ENCODE results near the gene ANKK1.

The ANKK1 gene

GRCh38 chr11:113375402-113375801 is 12.2 kb upstream of the ANKK1 start:
- DNase-seq (ENCODE audit: low read depth): no peak
- H3K4me3 ChIP-seq (ENCODE audit: low read depth, low read length): no peak overlapping the region
- TF ChIP-seq CTCF (IDR thresholded peaks at IDR 0.05; ENCODE audit: insufficient read depth, low read depth, low read length, missing control alignments): no peak

GRCh38 chr11:113376156-113376555 is 11.4 kb upstream of the ANKK1 start:
- TF ChIP-seq CTCF (IDR thresholded peaks at IDR 0.05; ENCODE audit: insufficient read depth, low read depth, low read length, missing control alignments): no peak
- peak; percentile 44 for DNase-seq (ENCODE audit: low read depth)
- H3K4me3 ChIP-seq (ENCODE audit: low read depth, low read length): no peak overlapping the region

DNA sequence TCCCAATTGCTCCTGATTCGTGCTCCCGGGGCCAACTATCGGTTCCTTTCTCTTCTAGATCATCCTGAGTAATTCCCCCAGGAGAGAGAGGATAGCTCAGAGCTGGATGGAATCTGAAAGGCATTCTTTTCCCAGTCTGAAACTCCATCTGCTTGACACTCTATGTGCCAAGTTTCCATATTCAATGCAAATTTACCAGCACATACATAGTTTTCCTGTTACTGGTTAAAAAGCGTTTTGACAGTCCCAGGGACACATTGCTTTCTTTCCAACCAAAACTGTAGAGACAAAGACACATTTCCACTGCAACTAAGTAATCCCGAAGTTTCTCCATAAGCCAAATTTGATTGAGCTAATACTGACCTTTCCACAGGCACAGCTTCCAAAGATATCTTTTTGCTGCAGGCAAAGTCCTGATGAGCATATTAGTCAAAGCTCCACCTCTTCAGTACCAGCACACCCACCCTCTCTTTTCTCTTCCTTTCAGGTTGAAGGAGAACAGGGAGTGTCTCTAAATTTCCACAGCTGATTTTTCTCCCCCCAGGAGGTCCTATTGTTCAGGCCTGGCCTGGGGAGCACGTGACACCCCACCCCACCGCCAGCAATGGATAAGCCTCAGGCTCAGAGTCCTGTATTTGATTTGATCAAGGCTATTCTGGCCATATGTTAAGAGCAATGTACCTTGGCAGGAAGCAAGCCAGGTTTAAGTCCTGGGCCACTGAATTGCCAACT is 9.7 kb upstream of the ANKK1 start:
- H3K4me3 ChIP-seq (ENCODE audit: low read depth, low read length): no peak overlapping the region
- no peak for DNase-seq (ENCODE audit: low read depth)
- TF ChIP-seq CTCF (IDR thresholded peaks at IDR 0.05; ENCODE audit: insufficient read depth, low read depth, low read length, missing control alignments): no peak

- TF ChIP-seq CTCF (IDR thresholded peaks at IDR 0.05; ENCODE audit: insufficient read depth, low read depth, low read length, missing control alignments): no peak
- H3K4me3 ChIP-seq (ENCODE audit: low read depth, low read length): no peak overlapping the region
- DNase-seq (ENCODE audit: low read depth): no peak
These were observed 8.9 kb upstream of the ANKK1 start for GRCh38 chr11:113378692-113379091.

- TF ChIP-seq CTCF (IDR thresholded peaks at IDR 0.05; ENCODE audit: insufficient read depth, low read depth, low read length, missing control alignments): no peak
- DNase-seq (ENCODE audit: low read depth): no peak
- H3K4me3 ChIP-seq (ENCODE audit: low read depth, low read length): no peak overlapping the region
These were observed 5.5 kb upstream of the ANKK1 start for GRCh38 chr11:113382121-113382520.

GRCh38 chr11:113384551-113384950 is 3.0 kb upstream of the ANKK1 start:
- no peak for DNase-seq (ENCODE audit: low read depth)
- no peak overlapping the region for H3K4me3 ChIP-seq (ENCODE audit: low read depth, low read length)
- TF ChIP-seq CTCF (IDR thresholded peaks at IDR 0.05; ENCODE audit: insufficient read depth, low read depth, low read length, missing control alignments): no peak

DNA sequence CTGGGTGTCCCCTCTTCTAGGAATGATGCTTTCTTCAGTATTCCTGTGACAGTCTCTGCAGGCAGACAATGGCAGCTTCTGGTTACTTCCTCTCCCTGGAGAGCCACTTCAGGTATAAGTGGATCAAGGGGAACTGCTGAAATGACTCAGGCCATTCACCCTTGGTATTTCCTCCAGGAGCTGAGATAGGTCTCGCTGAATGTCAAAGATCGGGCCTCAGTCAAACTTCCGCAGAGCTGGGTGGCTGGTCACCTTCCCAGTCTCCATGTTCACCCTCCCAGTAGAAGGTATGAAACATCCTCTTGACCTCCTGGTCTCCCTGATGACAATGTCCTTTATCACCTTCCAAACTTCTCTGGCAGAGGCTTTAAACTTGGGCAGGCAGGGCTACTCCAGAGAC is 1.8 kb upstream of the ANKK1 start:
- TF ChIP-seq CTCF (IDR thresholded peaks at IDR 0.05; ENCODE audit: insufficient read depth, low read depth, low read length, missing control alignments): no peak
- no peak overlapping the region for H3K4me3 ChIP-seq (ENCODE audit: low read depth, low read length)
- DNase-seq (ENCODE audit: low read depth): no peak

Data from GM12865 (cell line).